Measurements from ENCODE around the gene NFAT5.

The NFAT5 gene

DNA sequence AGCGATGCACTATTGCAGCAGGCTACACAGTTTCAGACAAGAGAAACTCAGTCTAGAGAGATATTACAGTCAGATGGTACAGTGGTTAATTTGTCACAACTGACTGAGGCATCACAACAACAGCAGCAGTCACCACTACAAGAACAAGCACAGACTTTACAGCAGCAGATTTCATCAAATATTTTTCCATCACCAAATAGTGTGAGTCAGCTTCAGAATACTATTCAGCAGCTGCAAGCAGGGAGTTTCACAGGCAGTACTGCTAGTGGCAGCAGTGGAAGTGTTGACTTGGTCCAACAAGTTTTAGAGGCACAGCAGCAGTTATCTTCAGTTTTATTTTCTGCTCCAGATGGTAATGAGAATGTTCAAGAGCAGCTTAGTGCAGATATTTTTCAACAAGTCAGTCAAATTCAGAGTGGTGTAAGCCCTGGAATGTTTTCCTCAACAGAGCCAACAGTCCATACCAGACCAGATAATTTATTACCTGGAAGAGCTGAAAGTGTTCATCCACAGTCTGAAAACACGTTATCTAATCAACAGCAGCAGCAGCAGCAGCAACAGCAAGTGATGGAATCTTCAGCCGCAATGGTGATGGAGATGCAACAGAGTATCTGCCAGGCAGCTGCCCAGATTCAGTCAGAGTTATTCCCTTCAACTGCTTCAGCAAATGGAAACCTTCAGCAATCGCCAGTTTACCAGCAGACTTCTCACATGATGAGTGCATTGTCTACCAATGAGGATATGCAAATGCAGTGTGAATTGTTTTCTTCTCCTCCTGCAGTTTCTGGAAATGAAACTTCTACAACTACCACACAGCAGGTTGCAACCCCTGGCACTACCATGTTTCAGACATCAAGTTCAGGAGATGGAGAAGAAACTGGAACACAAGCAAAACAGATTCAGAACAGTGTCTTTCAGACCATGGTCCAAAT is 126.5 kb downstream of the NFAT5 start:
- peaks cover 70% of the 10 kb centered on the region for H3K36me3 ChIP-seq (ENCODE audit: control insufficient read depth, insufficient read depth, low read length)
- H3K4me3 ChIP-seq (ENCODE audit: low read depth, low read length) = no peak overlapping the region
- no peak overlapping the region for H3K27ac ChIP-seq (ENCODE audit: low read depth, low read length)
- no peak overlapping the region for H3K9ac ChIP-seq (ENCODE audit: low read depth, low read length)
- no peaks in the 10 kb centered on the region for H3K4me1 ChIP-seq (ENCODE audit: control insufficient read depth, insufficient read depth, low read length)
- H3K9me3 ChIP-seq (ENCODE audit: control insufficient read depth, insufficient read depth, low read length) = no peaks in the 10 kb centered on the region
- H3K27me3 ChIP-seq (ENCODE audit: control insufficient read depth, insufficient read depth, low read length) = no peaks in the 10 kb centered on the region

DNA sequence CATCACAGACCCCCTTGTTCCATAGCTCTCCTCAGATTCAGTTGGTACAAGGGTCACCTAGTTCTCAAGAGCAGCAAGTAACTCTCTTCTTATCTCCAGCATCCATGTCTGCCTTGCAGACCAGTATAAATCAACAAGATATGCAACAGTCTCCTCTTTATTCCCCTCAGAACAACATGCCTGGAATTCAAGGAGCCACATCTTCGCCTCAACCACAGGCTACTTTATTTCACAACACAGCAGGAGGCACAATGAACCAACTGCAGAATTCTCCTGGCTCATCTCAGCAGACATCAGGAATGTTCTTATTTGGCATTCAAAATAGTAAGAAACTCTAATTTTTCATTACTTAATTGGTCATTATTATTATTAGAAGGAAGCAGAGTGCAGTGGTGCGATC is 128.2 kb downstream of the NFAT5 start:
- Histone ChIP-seq H3K9ac (ENCODE audit: low read depth, low read length) (no peak overlapping the region), H3K4me3 (ENCODE audit: low read depth, low read length) (no peak overlapping the region), H3K36me3 (ENCODE audit: control insufficient read depth, insufficient read depth, low read length) (peaks cover 75% of the 10 kb centered on the region), H3K27ac (ENCODE audit: low read depth, low read length) (no peak overlapping the region), H3K27me3 (ENCODE audit: control insufficient read depth, insufficient read depth, low read length) (no peaks in the 10 kb centered on the region), H3K9me3 (ENCODE audit: control insufficient read depth, insufficient read depth, low read length) (no peaks in the 10 kb centered on the region), H3K4me1 (ENCODE audit: control insufficient read depth, insufficient read depth, low read length) (0 out of 2 replicates have a peak, but pooled peaks cover 4% of the 10 kb centered on the region)

DNA sequence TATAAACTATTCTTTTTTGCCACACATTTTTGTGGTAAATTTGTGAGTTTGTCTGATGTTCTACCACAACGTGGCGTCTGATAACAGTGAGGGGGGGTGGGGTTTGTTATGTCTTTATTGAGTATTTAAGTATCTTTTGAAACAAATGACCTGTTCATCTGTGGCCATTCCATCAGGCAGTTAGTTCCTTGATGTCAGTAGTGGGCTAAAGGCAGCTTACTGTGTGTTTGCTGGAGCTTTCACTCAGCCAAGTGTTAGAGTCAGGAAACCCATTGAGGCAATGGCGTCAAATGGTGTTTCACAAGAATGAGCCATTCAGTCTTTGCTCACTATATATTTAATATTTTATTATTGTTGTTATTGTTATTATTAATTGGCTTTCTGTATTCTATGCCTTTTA is 132.6 kb downstream of the NFAT5 start:
- Histone ChIP-seq H3K27ac (ENCODE audit: low read depth, low read length) (no peak overlapping the region), H3K9me3 (ENCODE audit: control insufficient read depth, insufficient read depth, low read length) (no peaks in the 10 kb centered on the region), H3K4me1 (ENCODE audit: control insufficient read depth, insufficient read depth, low read length) (0 out of 2 replicates have a peak, but pooled peaks cover 4% of the 10 kb centered on the region), H3K36me3 (ENCODE audit: control insufficient read depth, insufficient read depth, low read length) (peaks cover 53% of the 10 kb centered on the region), H3K9ac (ENCODE audit: low read depth, low read length) (no peak overlapping the region), H3K27me3 (ENCODE audit: control insufficient read depth, insufficient read depth, low read length) (no peaks in the 10 kb centered on the region), H3K4me3 (ENCODE audit: low read depth, low read length) (no peak overlapping the region)

DNA sequence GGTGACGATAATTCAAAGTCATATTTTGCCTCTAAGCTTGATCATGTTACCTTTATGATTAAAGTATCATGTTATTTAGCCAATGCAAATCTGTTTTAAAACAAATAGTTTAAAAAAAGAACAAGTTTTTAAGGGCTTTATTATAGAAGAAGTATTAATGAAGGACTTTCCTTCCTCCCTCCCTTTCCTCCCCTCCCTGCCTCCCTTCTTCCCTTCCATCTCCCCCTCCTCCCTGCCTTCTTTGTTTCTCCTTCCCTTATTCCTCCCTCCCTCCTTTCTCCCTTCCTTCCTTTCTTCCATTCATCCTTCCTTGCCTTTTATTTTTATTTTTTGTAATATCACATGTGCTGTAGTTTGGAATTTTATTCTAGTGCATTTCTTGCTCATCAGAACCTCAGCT is 134.1 kb downstream of the NFAT5 start:
- Histone ChIP-seq H3K9ac (ENCODE audit: low read depth, low read length) (no peak overlapping the region), H3K36me3 (ENCODE audit: control insufficient read depth, insufficient read depth, low read length) (peaks cover 38% of the 10 kb centered on the region), H3K4me3 (ENCODE audit: low read depth, low read length) (no peak overlapping the region), H3K9me3 (ENCODE audit: control insufficient read depth, insufficient read depth, low read length) (no peaks in the 10 kb centered on the region), H3K4me1 (ENCODE audit: control insufficient read depth, insufficient read depth, low read length) (0 out of 2 replicates have a peak, but pooled peaks cover 4% of the 10 kb centered on the region), H3K27ac (ENCODE audit: low read depth, low read length) (no peak overlapping the region), H3K27me3 (ENCODE audit: control insufficient read depth, insufficient read depth, low read length) (no peaks in the 10 kb centered on the region)

DNA sequence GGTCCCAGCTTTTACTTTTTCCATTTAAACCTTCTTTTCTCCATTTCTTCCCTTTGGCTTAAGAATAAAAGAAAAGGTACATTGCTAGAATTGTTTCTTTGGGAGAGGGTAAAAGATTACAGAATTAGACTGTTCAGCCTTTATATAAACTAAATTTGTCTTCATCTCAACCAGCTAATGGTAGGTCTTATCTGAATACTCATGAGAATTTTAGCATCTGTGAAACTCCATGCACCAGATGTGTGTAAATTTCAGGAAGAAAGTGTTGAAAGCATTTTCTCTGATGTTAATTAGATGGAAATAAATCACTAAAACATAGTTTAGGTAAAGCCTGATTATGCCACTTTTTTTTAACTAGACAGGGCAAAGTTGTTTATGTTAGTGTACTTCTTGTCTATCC is 135.7 kb downstream of the NFAT5 start:
- Histone ChIP-seq H3K36me3 (ENCODE audit: control insufficient read depth, insufficient read depth, low read length) (peaks cover 22% of the 10 kb centered on the region), H3K4me1 (ENCODE audit: control insufficient read depth, insufficient read depth, low read length) (0 out of 2 replicates have a peak, but pooled peaks cover 4% of the 10 kb centered on the region), H3K4me3 (ENCODE audit: low read depth, low read length) (no peak overlapping the region), H3K9ac (ENCODE audit: low read depth, low read length) (no peak overlapping the region), H3K9me3 (ENCODE audit: control insufficient read depth, insufficient read depth, low read length) (no peaks in the 10 kb centered on the region), H3K27me3 (ENCODE audit: control insufficient read depth, insufficient read depth, low read length) (no peaks in the 10 kb centered on the region), H3K27ac (ENCODE audit: low read depth, low read length) (no peak overlapping the region)

DNA sequence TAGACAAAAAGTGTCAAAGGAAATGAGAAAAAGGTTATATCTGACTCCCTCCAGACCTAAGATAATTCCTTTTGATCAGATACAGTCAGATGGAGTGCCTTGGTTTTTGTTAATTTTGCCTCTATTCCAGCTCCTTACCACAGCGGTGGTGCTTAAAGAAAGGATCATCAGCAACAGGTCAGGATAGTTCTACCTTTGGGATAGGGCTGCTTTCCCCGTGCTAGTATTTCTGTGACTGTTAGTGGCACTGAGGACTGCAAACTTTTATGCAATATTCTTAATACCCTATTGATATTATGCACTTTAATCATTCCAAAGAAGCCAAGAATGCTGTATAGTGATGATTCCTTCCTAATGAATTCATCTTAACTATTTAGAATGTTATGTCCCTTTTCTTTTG is 136.1 kb downstream of the NFAT5 start:
- Histone ChIP-seq H3K9me3 (ENCODE audit: control insufficient read depth, insufficient read depth, low read length) (no peaks in the 10 kb centered on the region), H3K36me3 (ENCODE audit: control insufficient read depth, insufficient read depth, low read length) (peaks cover 18% of the 10 kb centered on the region), H3K27ac (ENCODE audit: low read depth, low read length) (no peak overlapping the region), H3K9ac (ENCODE audit: low read depth, low read length) (no peak overlapping the region), H3K4me1 (ENCODE audit: control insufficient read depth, insufficient read depth, low read length) (0 out of 2 replicates have a peak, but pooled peaks cover 4% of the 10 kb centered on the region), H3K27me3 (ENCODE audit: control insufficient read depth, insufficient read depth, low read length) (no peaks in the 10 kb centered on the region), H3K4me3 (ENCODE audit: low read depth, low read length) (no peak overlapping the region)

DNA sequence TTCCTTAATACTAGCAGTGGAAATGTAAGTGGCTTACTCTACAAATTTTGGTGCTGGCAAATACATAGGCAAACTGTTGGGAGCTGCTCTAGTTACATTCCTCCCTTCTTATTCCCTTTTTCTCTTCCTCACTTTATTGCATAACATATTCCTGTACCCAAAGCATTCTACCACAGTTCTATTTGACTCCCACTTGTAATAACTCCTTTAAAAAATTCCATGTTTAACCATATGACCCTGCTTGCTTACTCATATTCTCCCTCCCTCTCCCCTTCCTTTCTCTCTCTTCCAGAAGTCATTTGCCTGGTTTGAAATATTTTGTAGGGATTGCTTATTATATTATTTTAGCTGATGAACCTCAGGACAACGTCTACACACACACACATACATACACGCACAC is 137.9 kb downstream of the NFAT5 start:
- peaks cover 14% of the 10 kb centered on the region for H3K36me3 ChIP-seq (ENCODE audit: control insufficient read depth, insufficient read depth, low read length)
- no peak overlapping the region for H3K4me3 ChIP-seq (ENCODE audit: low read depth, low read length)
- no peaks in the 10 kb centered on the region for H3K27me3 ChIP-seq (ENCODE audit: control insufficient read depth, insufficient read depth, low read length)
- no peak overlapping the region for H3K27ac ChIP-seq (ENCODE audit: low read depth, low read length)
- H3K9ac ChIP-seq (ENCODE audit: low read depth, low read length) = no peak overlapping the region
- no peaks in the 10 kb centered on the region for H3K4me1 ChIP-seq (ENCODE audit: control insufficient read depth, insufficient read depth, low read length)
- H3K9me3 ChIP-seq (ENCODE audit: control insufficient read depth, insufficient read depth, low read length) = no peaks in the 10 kb centered on the region

DNA sequence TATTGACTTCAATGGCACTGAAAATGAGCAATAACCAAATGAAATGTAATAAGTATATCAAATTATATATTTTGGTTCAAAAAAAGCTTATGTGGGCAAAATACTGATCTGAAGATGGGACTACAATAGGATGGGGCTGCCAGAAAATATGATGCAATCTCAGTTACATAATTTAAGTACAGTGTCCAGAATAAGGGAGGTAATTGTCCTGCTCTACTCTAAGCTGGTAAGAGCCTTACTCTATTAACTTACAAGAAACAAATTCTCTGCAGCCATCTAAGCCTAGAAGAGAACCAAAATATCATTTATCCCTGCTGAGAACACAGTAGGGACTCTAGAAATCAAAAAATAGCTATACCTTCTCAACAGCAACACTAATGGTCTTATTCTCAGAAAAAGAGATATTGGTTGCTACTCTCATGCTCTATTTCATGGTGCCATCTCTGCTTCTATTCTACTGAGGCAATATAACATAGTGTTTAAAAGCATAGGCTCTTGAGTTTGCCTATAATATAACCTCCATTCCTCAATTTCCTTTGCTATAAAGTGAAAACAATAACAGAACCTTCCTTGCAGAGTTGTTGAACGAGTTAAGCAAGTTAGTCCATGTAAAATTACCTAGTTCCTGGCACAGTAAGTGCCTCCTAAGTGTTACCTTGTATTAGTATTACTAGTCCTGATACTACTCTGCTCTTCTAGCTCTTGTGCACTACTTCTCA is 140.6 kb downstream of the NFAT5 start:
- no peaks in the 10 kb centered on the region for H3K9me3 ChIP-seq (ENCODE audit: control insufficient read depth, insufficient read depth, low read length)
- H3K27me3 ChIP-seq (ENCODE audit: control insufficient read depth, insufficient read depth, low read length) = no peaks in the 10 kb centered on the region
- no peak overlapping the region for H3K27ac ChIP-seq (ENCODE audit: low read depth, low read length)
- no peak overlapping the region for H3K4me3 ChIP-seq (ENCODE audit: low read depth, low read length)
- H3K36me3 ChIP-seq (ENCODE audit: control insufficient read depth, insufficient read depth, low read length) = peaks cover 16% of the 10 kb centered on the region
- no peaks in the 10 kb centered on the region for H3K4me1 ChIP-seq (ENCODE audit: control insufficient read depth, insufficient read depth, low read length)
- no peak overlapping the region for H3K9ac ChIP-seq (ENCODE audit: low read depth, low read length)

DNA sequence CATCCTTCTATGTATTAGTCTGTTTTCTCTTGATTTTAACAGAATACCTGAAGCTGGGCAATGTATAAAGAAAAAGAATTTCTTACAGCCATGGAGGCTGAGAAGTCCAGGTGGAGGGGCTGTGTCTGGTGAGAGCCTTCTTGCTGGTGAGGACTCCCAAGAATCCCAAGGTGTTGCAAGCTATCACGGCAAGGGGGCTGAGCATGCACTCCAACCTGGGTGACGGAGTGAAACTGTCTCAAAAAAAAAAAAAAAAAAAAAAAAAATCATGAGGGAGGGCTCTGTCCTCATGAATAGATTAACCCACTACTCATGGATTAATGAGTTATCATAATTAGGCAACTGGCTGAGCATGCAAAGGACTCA is 141.2 kb downstream of the NFAT5 start:
- H3K27ac ChIP-seq (ENCODE audit: low read depth, low read length) = no peak overlapping the region
- H3K36me3 ChIP-seq (ENCODE audit: control insufficient read depth, insufficient read depth, low read length) = peaks cover 14% of the 10 kb centered on the region
- H3K9me3 ChIP-seq (ENCODE audit: control insufficient read depth, insufficient read depth, low read length) = no peaks in the 10 kb centered on the region
- no peaks in the 10 kb centered on the region for H3K27me3 ChIP-seq (ENCODE audit: control insufficient read depth, insufficient read depth, low read length)
- no peak overlapping the region for H3K9ac ChIP-seq (ENCODE audit: low read depth, low read length)
- no peak overlapping the region for H3K4me3 ChIP-seq (ENCODE audit: low read depth, low read length)
- no peaks in the 10 kb centered on the region for H3K4me1 ChIP-seq (ENCODE audit: control insufficient read depth, insufficient read depth, low read length)

DNA sequence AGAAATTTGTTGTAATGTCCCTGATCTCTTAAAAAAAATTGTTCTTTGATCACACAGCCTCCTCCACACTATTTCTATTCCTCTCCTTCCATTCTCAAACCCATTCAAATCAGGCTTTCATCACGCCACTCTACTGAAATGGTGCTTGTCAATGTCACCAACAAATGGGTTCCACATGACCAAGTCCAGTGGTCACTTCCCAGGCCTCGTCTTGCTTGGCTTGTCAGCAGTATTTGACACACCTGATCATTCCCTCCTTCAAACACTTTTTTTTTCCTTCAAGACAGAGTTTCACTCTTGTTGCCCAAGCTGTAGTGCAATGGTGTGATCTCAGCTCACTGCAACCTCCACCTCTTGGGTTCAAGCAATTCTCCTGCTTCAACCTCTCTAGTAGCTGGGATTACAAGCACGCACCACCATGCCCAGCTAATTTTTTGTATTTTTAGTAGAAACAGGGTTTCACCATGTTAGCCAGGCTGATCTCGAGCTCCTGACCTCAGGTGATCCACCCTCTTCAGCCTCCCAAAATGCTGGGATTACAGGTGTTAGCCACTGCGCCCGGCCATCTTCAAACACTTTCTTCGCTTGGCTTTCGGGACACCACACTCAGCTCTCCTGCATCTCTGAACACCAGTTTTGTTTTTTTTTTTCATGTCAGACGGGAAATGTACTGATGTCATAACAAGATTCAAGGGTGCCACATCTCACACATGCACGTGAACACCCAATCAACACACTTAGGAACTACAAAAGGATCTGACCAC is 142.3 kb downstream of the NFAT5 start:
- Histone ChIP-seq H3K9me3 (ENCODE audit: control insufficient read depth, insufficient read depth, low read length) (no peaks in the 10 kb centered on the region), H3K27me3 (ENCODE audit: control insufficient read depth, insufficient read depth, low read length) (no peaks in the 10 kb centered on the region), H3K27ac (ENCODE audit: low read depth, low read length) (no peak overlapping the region), H3K36me3 (ENCODE audit: control insufficient read depth, insufficient read depth, low read length) (peaks cover 26% of the 10 kb centered on the region), H3K4me1 (ENCODE audit: control insufficient read depth, insufficient read depth, low read length) (no peaks in the 10 kb centered on the region), H3K9ac (ENCODE audit: low read depth, low read length) (no peak overlapping the region), H3K4me3 (ENCODE audit: low read depth, low read length) (no peak overlapping the region)

All from HUES48 (cell line).